ENCODE measurements around the gene ADORA3. TPM values are rescaled to one million over a fixed set of nuclear protein-coding genes. Genes with fewer than 3 reads are reported as not detected.

Gene ADORA3
- total RNA-seq, 5 donors from 2014 or later (not counting 1 experiment from before 2014, with no cell fraction given): 0.30 TPM; not detected in 4

DNA sequence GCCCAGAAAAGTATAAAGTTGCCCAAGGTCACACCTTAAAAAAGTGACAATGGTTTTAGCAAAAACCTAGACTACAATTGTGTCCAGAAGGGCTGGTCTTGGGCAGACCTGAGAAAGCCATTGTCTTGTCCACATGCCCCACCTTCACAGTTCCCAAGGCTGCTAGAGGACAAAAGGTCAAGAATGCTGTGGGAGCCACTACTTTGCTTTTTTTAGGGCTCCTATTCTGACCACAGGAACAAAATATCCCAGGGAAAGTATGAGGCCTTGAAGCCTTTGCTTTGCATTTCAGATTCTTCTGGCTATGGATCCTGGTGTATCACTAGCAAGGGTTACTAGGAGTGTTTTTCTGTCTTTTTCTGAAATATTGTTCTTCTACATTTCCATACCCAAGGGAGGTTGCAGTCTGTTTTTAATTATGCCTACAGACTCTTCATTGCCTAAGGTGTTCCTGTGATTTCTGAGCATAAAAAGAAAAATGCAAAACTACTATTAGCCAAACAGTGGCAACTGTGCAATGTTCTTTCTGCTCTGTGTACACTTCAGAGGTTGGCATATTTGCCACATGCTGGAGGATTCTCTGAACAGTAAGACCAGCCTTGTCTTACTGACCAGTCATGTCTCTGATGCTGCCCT lies 18.9 kb downstream of the ADORA3 start:
- no peak overlapping the region for H3K4me3 Mint-ChIP-seq
- no peak overlapping the region for H3K27ac Mint-ChIP-seq
- Histone ChIP-seq H3K9me3 (no peaks in the 10 kb centered on the region), H3K36me3 (ENCODE audit: control insufficient read depth in 2 of 2, extremely low read depth in 1 of 2, insufficient read depth in 1 of 2, low read length in 1 of 2) (no peaks in the 10 kb centered on the region), H3K27me3 (replicated peaks in 1 of 2; ENCODE audit: control insufficient read depth in 2 of 2, extremely low read depth in 1 of 2, insufficient read depth in 2 of 2, low read length in 1 of 2) (no peaks in the 10 kb centered on the region), H3K4me1 (ENCODE audit: control insufficient read depth in 1 of 2, extremely low read depth in 1 of 2, insufficient read depth in 2 of 2, low read length in 2 of 2) (no peaks in the 10 kb centered on the region), H3K27ac (ENCODE audit: low read length) (no peak overlapping the region), H3K4me3 (ENCODE audit: control insufficient read depth in 1 of 2, extremely low read depth in 1 of 2, low read length in 1 of 2) (no peak overlapping the region)
- H3K36me3 Mint-ChIP-seq: no peaks in the 10 kb centered on the region
- no peak for DNase-seq
- ATAC-seq (replicated peaks in 1 of 4): no peak
- POLR2A ChIA-PET: no interaction called here
- H3K4me1 Mint-ChIP-seq: peaks cover 13 to 31% (median 16%) of the 10 kb centered on the region in 3 donors
- H3K9me3 Mint-ChIP-seq: no peaks in the 10 kb centered on the region
- no peaks in the 10 kb centered on the region for H3K27me3 Mint-ChIP-seq
- CTCF ChIA-PET: no interaction called here

DNA sequence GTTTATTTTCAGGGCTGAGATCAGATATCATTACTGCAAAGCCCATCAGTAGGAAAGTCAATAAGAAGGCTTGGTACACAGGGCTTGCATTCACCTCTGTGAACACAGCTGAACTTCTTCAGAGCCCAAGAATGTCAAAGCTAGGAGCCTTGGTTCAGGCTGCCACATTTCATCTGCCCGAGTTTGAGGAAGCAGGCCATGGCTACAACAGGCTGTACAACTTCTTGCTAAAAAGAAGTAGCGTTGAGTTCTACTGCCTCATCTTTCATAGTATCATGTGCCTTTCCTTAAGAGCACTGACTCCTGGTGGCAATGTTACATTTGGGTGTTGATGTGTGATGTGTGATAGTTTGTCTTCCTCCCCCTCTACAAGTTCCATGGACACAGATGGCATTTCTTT lies 19.6 kb downstream of the ADORA3 start:
- no peaks in the 10 kb centered on the region for H3K36me3 Mint-ChIP-seq
- WGBS (ENCODE audit: insufficient coverage): 100% methylated on average over 1 of the region's 2 CpGs
- no peaks in the 10 kb centered on the region for H3K9me3 ChIP-seq

DNA sequence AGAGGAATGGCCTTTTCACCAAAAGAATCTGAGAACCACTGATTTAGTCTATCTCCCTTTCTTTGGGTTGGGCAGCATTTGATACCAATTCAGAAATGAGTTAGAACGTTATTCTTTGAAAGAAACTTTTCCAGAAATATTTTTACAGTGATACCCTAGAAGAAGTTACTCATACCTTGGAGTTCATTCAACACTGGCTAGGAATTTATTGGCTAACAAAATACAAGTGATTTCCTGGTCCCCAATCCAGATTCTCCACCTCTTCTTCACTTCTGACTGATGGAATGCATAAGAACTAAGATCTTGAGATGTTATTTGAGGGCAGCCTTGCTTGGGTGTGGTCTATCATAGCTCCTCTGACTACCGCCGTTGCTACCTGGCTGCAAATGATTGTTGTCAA lies 20.3 kb downstream of the ADORA3 start:
- Mint-ChIP-seq H3K36me3 (peaks cover 3% of the 10 kb centered on the region), H3K4me1 (peaks cover 21 to 39% (median 26%) of the 10 kb centered on the region in 3 donors), H3K4me3 (no peak overlapping the region), H3K9me3 (peaks cover 0 to under 1% (median 0%) of the 10 kb centered on the region in 3 donors), H3K27ac (no peak overlapping the region), H3K27me3 (no peaks in the 10 kb centered on the region)
- Histone ChIP-seq H3K9me3 (no peaks in the 10 kb centered on the region), H3K36me3 (ENCODE audit: control insufficient read depth in 2 of 2, extremely low read depth in 1 of 2, insufficient read depth in 1 of 2, low read length in 1 of 2) (peaks cover 0 to 3% of the 10 kb centered on the region in 2 donors), H3K4me1 (ENCODE audit: control insufficient read depth in 1 of 2, extremely low read depth in 1 of 2, insufficient read depth in 2 of 2, low read length in 2 of 2) (peaks cover 1 to 4% of the 10 kb centered on the region in 2 experiments), H3K27me3 (replicated peaks in 1 of 2; ENCODE audit: control insufficient read depth in 2 of 2, extremely low read depth in 1 of 2, insufficient read depth in 2 of 2, low read length in 1 of 2) (no peaks in the 10 kb centered on the region), H3K4me3 (ENCODE audit: control insufficient read depth in 1 of 2, extremely low read depth in 1 of 2, low read length in 1 of 2) (no peak overlapping the region), H3K27ac (ENCODE audit: low read length) (no peak overlapping the region)
- no peak for DNase-seq
- CTCF ChIA-PET: no interaction called here
- WGBS (ENCODE audit: insufficient coverage): no CpG with 5 or more reads among the region's 3 CpGs
- POLR2A ChIA-PET: no interaction called here
- no peak for ATAC-seq (replicated peaks in 1 of 4)

More for the DNA sequence above, 19.6 kb downstream of the ADORA3 start:
- Histone ChIP-seq H3K4me1 (ENCODE audit: control insufficient read depth in 1 of 2, extremely low read depth in 1 of 2, insufficient read depth in 2 of 2, low read length in 2 of 2) (no peaks in the 10 kb centered on the region), H3K27me3 (replicated peaks in 1 of 2; ENCODE audit: control insufficient read depth in 2 of 2, extremely low read depth in 1 of 2, insufficient read depth in 2 of 2, low read length in 1 of 2) (no peaks in the 10 kb centered on the region), H3K36me3 (ENCODE audit: control insufficient read depth in 2 of 2, extremely low read depth in 1 of 2, insufficient read depth in 1 of 2, low read length in 1 of 2) (no peaks in the 10 kb centered on the region), H3K4me3 (ENCODE audit: control insufficient read depth in 1 of 2, extremely low read depth in 1 of 2, low read length in 1 of 2) (no peak overlapping the region), H3K27ac (ENCODE audit: low read length) (no peak overlapping the region)
- POLR2A ChIA-PET: no interaction called here
- Mint-ChIP-seq H3K27ac (no peak overlapping the region), H3K4me3 (no peak overlapping the region), H3K9me3 (no peaks in the 10 kb centered on the region), H3K4me1 (peaks cover 14 to 32% (median 19%) of the 10 kb centered on the region in 3 donors), H3K27me3 (no peaks in the 10 kb centered on the region)
- no peak for DNase-seq
- ATAC-seq (replicated peaks in 1 of 4): no peak
- CTCF ChIA-PET: no interaction called here

GRCh38 chr1:111481387-111482221 lies 21.8 kb downstream of the ADORA3 start:
- POLR2A ChIA-PET: interaction anchor here in 1 of 2 donors (1.0 kb wide), 1 partner anchor 280 kb away, joined by 5 read pairs; no protein-coding TSS in a partner anchor

GRCh38 chr1:111480674-111481073 lies 22.8 kb downstream of the ADORA3 start:
- CTCF ChIA-PET: interaction anchor here (0.7 to 1.4 kb wide), 3 partner anchors 27 to 288 kb away, joined by 3 to 4 read pairs (median 3); no protein-coding TSS in a partner anchor
- POLR2A ChIA-PET: interaction anchor here in 1 of 2 donors (0.6 kb wide), 1 partner anchor 52 kb away, joined by 3 read pairs; no protein-coding TSS in a partner anchor
- peaks cover 0 to 5% (median 0%) of the 10 kb centered on the region in 3 donors for H3K9me3 Mint-ChIP-seq
- no peak overlapping the region for H3K27ac Mint-ChIP-seq
- Histone ChIP-seq H3K27me3 (replicated peaks in 1 of 2; ENCODE audit: control insufficient read depth in 2 of 2, extremely low read depth in 1 of 2, insufficient read depth in 2 of 2, low read length in 1 of 2) (no peaks in the 10 kb centered on the region), H3K9me3 (no peaks in the 10 kb centered on the region), H3K4me3 (ENCODE audit: control insufficient read depth in 1 of 2, extremely low read depth in 1 of 2, low read length in 1 of 2) (no peak overlapping the region), H3K36me3 (ENCODE audit: control insufficient read depth in 2 of 2, extremely low read depth in 1 of 2, insufficient read depth in 1 of 2, low read length in 1 of 2) (peaks cover 0 to 9% of the 10 kb centered on the region in 2 donors), H3K4me1 (ENCODE audit: control insufficient read depth in 1 of 2, extremely low read depth in 1 of 2, insufficient read depth in 2 of 2, low read length in 2 of 2) (peaks cover 18 to 29% of the 10 kb centered on the region in 2 experiments), H3K27ac (ENCODE audit: low read length) (no peak overlapping the region)
- no CpG with 5 or more reads among the region's 1 CpG for WGBS (ENCODE audit: insufficient coverage)
- H3K4me1 Mint-ChIP-seq: peaks cover 46 to 64% (median 51%) of the 10 kb centered on the region in 3 donors
- peaks cover 13% of the 10 kb centered on the region for H3K36me3 Mint-ChIP-seq
- H3K27me3 Mint-ChIP-seq: no peaks in the 10 kb centered on the region
- DNase-seq (no peak), ATAC-seq (replicated peaks in 1 of 4) (no peak)
- no peak overlapping the region for H3K4me3 Mint-ChIP-seq

More at GRCh38 chr1:111481387-111482221, 21.8 kb downstream of the ADORA3 start:
- H3K4me1 Mint-ChIP-seq: peaks cover 37 to 54% (median 42%) of the 10 kb centered on the region in 3 donors
- H3K36me3 Mint-ChIP-seq: peaks cover 13% of the 10 kb centered on the region
- no peak overlapping the region for H3K4me3 Mint-ChIP-seq
- CTCF ChIA-PET: interaction anchor here (0.6 to 1.6 kb wide), 8 partner anchors 21 to 288 kb away, joined by 3 to 16 read pairs (median 4); no protein-coding TSS in a partner anchor
- H3K27me3 ChIP-seq (replicated peaks in 1 of 2; ENCODE audit: control insufficient read depth in 2 of 2, extremely low read depth in 1 of 2, insufficient read depth in 2 of 2, low read length in 1 of 2): no peaks in the 10 kb centered on the region
- H3K27ac ChIP-seq (ENCODE audit: low read length): no peak overlapping the region
- peak; percentile 45 to 70 (median 64) for ATAC-seq (replicated peaks in 1 of 4)
- peaks cover 0 to 5% (median 0%) of the 10 kb centered on the region in 3 donors for H3K9me3 Mint-ChIP-seq
- H3K4me3 ChIP-seq (ENCODE audit: control insufficient read depth in 1 of 2, extremely low read depth in 1 of 2, low read length in 1 of 2): no peak overlapping the region
- H3K4me1 ChIP-seq (ENCODE audit: control insufficient read depth in 1 of 2, extremely low read depth in 1 of 2, insufficient read depth in 2 of 2, low read length in 2 of 2): peaks cover 10 to 20% of the 10 kb centered on the region in 2 experiments
- no peaks in the 10 kb centered on the region for H3K9me3 ChIP-seq
- peaks cover 0 to 9% of the 10 kb centered on the region in 2 donors for H3K36me3 ChIP-seq (ENCODE audit: control insufficient read depth in 2 of 2, extremely low read depth in 1 of 2, insufficient read depth in 1 of 2, low read length in 1 of 2)
- H3K27me3 Mint-ChIP-seq: no peaks in the 10 kb centered on the region
- H3K27ac Mint-ChIP-seq: peak overlapping the region in 1 of 2 donors; percentile 44
- WGBS (ENCODE audit: insufficient coverage): 74% methylated on average over 4 of the region's 8 CpGs
- DNase-seq: peak in 33 of 35 experiments; percentile 11 to 70 (median 36)

DNA sequence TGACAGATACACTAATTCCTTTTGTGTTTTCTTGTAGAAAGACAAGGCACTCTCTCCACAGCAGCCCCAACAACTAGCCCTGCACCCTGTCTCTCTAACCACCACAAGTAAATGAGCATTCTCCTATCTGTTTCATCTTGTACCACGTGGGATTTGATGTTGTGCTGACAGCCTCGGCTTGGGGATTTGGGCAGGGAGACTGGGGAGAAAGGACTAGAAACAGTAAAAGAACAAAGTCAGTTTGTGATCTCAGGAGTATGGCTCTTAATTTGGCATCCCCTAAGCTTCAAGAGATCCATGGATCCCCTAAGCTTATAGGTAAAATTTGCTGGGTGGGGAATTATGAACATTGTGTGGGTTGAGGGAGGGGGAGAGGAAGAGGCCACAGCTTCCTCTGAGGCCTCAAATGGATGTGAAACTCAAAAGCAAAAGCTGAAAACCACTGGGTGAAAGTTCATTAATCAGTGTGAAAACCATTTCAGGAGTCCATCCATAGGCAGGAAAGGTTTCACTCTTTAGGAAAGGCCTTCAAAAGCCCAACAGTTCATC lies 26.6 kb downstream of the ADORA3 start:
- Histone ChIP-seq H3K4me3 (ENCODE audit: control insufficient read depth in 1 of 2, extremely low read depth in 1 of 2, low read length in 1 of 2) (peak overlapping the region; percentile 1 to 50), H3K36me3 (ENCODE audit: control insufficient read depth in 2 of 2, extremely low read depth in 1 of 2, insufficient read depth in 1 of 2, low read length in 1 of 2) (peaks cover 0 to 9% of the 10 kb centered on the region in 2 donors), H3K4me1 (ENCODE audit: control insufficient read depth in 1 of 2, extremely low read depth in 1 of 2, insufficient read depth in 2 of 2, low read length in 2 of 2) (peaks cover 41 to 51% of the 10 kb centered on the region in 2 experiments), H3K27ac (ENCODE audit: low read length) (peak overlapping the region; percentile 77), H3K9me3 (no peaks in the 10 kb centered on the region), H3K27me3 (replicated peaks in 1 of 2; ENCODE audit: control insufficient read depth in 2 of 2, extremely low read depth in 1 of 2, insufficient read depth in 2 of 2, low read length in 1 of 2) (no peaks in the 10 kb centered on the region)
- H3K27me3 Mint-ChIP-seq: no peaks in the 10 kb centered on the region
- peaks cover 55 to 67% (median 56%) of the 10 kb centered on the region in 3 donors for H3K4me1 Mint-ChIP-seq
- ATAC-seq (replicated peaks in 1 of 4) (peak; percentile 80 to 88 (median 86)), DNase-seq (peak in 34 of 35 experiments; percentile 9 to 68 (median 36))
- peak overlapping the region; percentile 84 to 95 for H3K27ac Mint-ChIP-seq
- ChIA-PET CTCF (interaction anchor here (0.5 to 3.3 kb wide), 8 partner anchors 19 to 671 kb away, joined by 3 to 32 read pairs (median 4); no protein-coding TSS in a partner anchor), POLR2A (interaction anchor here (0.6 to 0.9 kb wide), 3 partner anchors 32 to 1848 kb away, joined by 3 to 4 read pairs (median 4); no protein-coding TSS in a partner anchor)
- no CpG with 5 or more reads among the region's 2 CpGs for WGBS (ENCODE audit: insufficient coverage)
- peak overlapping the region; percentile 83 to 91 (median 89) for H3K4me3 Mint-ChIP-seq
- H3K9me3 Mint-ChIP-seq: peaks cover 0 to 5% (median 0%) of the 10 kb centered on the region in 3 donors
- peaks cover 18% of the 10 kb centered on the region for H3K36me3 Mint-ChIP-seq

Data from T-cell (primary cell).